Fibroblast of skin of left biceps (primary cell): ENCODE results near the gene MYT1.

ENCODE experiments used
- DNase-seq, 2 experiments: peaks; one replicate each; pipeline ENCODE4 v3.0.0-alpha.2; 2013; ENCODE audit warnings: low read depth in 2 of 2

The MYT1 gene

DNA sequence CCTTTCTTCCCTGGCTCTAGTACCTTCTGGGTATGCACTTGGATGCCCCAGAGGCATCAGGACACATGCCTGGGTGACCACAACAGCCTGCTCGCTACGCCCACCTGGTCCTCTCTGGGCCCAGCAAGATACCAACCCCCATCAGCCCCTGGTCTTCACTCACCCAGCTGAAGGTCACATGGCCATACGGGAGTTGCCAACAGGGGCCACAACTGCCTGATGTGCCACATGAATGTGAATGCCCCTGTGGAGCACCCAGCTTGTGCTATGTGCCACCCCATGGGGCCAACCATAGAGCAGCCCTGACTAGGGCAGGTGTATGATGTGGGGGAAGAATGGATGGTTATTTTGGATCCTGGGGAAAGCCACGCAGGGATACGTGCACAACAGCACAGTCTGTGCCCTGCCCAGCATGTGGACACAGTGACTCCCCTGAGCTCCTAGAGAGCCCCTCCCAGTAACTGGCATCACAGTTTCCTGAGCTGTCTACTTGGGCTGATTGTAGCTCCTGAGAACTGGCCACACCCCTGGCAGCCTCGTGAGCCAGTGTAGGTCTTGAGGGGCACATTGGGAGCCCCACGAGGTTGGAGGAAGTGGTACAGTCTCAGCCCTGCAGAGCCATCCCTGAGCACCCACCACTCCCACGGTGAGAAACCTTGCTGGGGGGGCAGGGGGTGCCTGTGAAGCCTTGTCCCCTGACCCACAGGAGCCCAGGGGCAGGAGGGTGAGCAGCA, 80.8 kb downstream of the MYT1 start:
- DNase-seq = no peak

DNA sequence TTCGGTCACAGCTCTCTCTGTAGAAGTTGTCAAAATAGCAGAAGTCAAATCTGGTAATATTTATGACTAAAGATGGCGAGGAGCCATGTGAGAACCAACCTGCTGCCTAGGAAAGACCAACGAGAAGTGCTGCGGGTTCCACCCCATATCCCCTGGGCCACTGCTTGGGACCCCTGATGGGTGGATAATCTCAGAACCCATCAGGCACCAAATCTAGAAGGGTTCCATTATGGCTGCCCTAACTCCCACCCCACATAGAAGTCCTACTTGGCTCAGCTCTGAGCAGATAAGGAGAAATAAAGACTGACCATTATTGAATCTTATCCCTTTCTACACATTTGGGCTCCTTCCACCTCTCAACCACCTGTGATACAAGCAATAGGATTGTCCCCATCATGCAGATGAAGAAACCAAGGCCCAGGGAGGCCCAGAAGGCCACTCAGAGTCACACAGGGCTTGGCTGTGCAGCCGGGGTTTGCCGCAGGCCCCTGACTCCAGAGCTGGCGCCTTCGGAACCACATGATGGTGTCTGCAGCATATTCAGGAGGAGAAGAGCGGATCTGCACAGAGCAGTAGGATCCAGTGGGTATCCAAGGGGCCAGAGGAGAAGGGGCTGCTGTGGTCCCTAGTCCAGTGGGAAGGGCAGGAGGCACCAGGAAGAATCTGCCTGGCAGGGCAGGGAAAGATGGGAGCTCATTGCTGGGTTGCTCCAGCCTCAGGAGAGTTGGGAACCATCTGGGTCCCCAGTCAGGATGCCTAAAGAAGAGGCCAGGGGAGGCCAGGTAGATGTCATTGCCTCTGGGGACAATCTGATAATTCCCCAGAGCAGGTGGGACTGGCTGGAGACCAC, 81.7 kb downstream of the MYT1 start:
- DNase-seq = no peak

DNA sequence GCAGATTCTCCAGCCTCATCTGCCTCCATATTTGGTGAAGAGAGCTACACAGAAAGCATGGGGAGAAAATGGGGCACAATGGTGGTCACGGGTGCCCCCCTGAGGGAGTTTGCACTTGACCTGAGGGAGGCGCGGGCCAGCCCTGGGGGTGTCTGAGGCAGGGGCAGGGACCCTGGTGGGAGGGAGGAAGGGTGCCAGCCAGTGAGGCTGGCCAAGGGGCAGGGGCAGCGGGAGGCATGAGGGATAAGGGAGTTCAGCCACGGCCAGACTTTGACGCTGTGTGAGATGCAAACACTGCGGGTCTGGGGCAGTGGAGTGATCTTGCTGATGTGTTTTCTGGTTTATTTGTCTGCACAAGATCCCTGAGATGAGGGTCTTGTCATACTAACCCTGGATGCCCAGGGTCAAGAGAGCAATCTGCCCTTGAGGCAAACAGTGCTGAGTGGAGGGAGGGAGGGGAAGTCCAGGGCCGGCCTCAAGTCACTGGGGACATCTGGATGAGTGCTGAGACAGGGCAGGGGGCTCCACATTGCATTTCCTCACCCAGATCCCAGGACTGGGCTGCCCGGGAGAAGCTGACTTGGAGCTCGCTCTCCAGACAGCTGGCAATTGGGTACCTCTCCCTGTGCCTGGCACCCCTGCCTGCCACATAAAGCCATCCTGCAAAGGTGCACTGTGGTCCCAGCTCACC, 82.5 kb downstream of the MYT1 start:
- no peak for DNase-seq

DNA sequence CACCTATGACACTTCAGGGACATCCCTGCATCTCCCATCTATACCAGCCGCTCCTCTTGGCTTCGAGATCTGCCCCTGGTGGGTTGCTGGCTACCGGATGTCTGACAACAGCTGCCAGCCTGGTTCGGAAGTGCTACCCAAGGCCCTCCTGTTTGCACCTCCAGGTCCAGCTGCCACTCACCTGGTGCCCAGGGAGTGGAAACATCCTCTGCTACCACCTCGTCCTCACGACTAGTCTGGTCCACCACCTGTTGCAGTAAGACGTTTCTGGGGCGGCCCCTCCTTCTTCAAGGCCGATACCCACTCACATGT, 83.0 kb downstream of the MYT1 start:
- no peak for DNase-seq

DNA sequence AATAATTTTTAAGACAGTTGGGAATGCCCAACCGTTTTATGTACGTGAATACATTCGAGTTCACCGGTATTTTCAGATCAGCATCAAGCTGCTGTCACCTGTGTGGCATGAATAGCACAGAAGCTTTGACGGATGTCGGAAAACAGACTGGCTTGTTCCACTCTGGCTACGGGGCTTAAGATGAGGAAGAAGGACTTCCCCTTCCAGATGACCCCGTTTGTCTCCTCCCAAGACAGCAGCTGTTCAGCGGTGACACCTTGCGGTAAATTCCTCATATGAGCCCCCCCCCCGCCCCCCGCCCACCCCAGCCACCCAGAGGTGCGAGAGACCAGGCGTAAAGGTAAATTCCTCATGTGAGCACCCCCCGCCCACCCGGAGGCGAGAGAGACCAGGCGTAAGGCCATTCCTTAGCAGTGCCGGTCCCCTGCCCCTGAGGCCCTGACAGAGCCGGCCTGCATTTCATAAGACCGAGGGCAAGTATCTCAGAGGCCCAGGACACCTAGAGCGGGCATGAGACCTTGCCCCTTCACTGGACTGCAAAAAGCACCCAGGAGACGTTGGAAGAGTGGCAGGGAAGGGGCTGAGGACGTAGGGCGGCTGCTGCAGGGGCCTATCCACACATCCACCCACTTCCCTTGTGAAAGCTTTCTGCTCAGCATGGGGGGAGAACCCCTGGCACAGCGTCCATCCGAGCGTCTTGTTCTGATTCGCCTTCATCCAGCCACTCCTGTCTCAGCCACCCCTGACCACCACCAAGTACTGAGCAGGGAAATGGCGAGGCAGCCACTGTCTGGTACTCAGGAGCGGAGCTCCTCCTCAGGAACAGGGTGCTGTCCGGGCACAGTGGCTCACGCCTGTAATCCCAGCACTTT, 84.0 kb downstream of the MYT1 start:
- DNase-seq = no peak

DNA sequence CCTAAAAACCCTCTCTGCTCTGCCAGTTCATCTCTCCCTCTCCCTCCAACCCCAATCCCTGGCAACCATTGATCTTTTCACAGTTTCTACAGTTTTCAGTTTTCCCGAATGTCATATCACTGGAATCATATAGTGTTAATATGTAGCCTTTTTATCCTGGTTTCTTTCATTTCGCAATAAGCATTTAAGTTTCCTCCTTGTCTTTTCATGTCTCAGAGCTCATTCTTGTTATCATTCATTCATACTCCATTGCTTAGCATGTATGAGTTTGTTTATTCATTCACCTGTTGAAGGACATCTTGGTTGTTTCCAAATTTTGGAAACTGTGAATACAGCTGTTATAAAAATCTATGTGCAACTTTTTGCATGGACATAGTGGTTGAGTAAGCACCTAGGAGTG, 85.8 kb downstream of the MYT1 start:
- DNase-seq = no peak

DNA sequence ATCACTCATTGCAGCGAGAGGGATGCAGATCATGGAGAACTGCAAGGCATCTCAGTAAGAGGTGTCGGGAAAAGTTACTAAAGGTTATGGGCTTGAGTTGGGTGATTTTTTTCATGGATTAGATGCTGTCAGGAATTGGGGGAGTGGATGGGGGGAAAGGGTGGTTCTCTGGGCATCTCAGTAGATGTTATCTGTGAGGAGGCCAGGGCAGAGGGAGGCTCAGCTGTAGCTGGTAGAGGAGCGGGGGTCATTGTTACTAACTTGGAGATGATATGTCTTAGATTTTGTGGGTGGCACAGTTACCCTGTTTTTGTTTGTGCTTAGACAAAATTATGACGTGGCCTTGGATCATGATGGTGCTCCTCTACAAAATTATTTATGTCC, 88.7 kb downstream of the MYT1 start:
- DNase-seq = no peak

DNA sequence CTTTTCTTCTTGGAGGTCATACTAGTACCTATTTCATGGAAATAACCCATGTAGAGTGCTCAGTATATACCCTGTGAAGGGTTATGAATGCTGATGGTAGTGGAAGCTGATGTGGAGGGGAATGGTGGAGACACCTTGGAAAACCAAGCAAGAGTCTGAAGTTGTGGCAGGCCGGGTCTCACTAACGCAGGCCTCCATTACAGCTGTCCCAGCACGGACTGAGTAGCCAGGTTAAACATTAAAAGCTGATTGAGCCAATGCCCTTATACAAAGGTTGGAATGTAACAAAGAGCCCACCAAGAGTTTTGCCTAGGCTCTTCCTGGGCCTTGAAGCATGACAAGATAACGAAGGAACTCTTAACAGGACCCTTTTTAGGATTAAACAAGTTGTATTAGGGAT, 89.2 kb downstream of the MYT1 start:
- DNase-seq = no peak

DNA sequence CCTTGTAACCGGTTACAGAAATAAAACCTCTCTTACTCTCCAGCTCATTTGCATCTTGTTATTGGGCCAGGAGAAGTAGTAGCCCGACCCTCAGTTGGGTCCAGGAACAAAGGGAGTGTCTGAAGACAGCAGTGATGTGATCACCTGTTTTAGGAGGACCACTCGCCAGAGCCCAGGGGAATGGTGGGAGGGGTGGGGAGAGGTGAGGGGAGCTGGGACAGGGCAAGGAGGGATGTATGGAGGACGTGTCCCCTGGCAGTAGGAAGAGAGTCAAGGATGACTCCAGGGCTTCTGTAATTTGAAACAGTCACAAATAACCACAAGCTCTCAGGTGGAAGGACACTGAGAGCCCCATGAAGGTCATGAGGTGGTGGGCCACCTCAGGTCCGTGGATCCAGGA, 89.9 kb downstream of the MYT1 start:
- DNase-seq = no peak

DNA sequence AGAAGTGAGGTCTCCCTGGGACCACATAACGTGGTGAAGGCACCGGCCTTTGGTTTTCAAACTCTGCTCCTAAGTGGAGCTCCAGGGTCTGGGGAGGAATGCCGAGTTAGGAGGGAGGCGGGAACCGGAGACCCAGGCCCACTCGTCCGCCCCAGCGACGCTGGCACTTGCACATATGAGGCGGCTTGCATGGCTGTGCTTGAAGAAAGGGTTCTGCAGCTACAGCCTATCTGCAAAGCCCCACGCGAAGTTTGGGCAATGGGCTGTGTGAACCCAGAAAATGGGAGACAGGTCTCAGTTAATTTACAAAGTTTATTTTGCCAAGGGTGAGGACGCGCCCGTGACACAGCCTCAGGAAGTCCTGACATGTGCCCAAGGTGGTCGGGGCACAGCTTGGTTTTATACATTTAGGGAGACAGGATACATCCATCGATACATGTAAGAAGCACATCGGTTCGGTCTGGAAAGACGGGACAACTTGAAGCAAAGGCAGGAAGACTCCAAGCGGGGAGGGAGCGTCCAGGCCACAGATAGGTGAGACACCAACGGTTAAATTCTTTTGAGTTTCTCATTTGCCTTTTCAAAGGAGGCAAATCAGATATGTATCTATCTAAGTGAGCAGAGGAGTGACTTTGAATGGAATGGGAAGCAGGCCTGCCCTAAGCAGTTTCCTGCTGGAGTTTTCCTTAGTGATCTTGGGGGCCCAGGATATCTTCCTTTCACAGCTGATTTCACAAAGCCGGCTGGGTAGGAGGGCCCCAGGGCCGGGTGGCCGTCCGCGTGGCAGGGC, 90.5 kb downstream of the MYT1 start:
- no peak for DNase-seq

DNA sequence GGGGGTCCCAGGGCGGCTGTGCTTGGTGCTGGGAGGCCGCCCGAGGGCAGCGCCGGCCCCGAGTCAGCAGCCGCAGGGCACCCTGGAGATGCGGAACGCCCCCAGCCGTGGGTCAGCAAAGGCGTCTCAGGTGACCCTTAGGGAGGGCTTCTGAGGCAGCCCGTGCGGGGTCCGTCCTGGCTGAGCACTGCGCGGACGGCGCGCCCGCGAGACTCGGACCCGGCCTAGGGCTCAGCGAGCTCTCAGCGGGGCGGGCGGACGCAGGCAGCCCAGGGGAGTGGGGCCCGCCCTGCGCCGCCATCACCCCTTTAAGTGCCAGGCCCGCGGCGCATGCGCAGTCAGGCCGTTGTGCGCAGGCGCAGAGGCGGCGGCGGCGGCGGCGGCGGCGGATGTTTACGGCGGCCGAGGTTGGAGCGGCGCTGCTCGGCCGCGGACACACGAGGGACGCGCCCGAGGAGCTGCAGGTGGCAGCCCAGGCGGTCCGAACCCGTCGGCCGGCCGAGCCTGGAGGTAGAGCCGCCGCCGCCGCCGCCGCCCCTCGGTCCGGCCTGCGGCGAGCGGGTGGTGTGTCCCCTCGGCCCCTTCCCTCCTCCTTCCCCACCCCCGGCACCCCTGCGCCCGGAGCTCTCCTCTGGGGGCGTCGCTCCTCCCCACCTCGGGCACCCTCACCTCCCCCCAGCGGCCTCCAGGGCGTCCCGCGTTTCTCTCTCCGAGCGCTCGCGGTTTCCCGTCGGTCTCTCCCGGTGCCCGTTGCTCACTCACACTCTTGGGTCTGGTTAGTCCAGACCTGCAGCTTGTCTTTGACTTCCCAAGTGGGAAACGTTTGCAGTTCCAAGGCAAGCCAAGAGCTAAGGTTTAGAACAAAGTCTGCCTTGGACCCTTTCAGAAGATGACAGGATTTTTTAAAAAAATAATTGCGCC, 91.4 kb downstream of the MYT1 start, which contains the start of gene PCMTD2:
Gene PCMTD2, plus strand, starts transcription at position 388 of the 921 bp plus-strand sequence. CDS start 4,218 bp downstream, outside the sequence.
- DNase-seq = peak; percentile 54 to 59

DNA sequence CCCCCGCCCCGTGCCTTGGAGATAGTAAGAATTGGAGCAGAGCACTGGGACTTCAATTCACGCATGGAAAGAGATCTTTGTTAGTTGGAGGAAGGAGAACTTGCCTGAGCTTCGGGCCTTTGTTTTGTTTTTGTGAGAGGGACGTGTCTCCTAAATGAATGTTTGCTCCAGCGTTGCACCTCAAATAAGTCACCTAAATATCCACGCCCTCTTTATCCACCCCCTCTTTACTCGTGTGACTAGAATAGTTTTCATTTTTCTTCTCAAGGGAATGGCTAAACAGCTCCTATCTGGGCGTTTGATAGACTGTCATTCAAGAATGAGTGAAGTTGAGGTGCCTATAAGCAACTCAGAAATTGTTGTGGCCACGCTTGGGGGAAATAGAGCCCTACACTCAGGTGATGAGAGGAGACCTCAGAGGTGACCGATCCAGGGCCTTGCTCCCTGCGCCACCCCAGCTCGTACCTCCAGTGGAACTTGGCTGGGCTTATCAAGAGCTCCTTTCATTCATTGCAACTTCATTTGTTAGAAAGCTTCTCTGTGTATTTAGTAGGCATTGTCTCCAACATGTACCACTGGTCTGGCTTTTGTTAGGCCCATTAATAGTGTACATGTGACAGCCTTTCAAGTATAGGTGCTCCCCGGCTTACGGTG, 92.2 kb downstream of the MYT1 start:
- no peak for DNase-seq

DNA sequence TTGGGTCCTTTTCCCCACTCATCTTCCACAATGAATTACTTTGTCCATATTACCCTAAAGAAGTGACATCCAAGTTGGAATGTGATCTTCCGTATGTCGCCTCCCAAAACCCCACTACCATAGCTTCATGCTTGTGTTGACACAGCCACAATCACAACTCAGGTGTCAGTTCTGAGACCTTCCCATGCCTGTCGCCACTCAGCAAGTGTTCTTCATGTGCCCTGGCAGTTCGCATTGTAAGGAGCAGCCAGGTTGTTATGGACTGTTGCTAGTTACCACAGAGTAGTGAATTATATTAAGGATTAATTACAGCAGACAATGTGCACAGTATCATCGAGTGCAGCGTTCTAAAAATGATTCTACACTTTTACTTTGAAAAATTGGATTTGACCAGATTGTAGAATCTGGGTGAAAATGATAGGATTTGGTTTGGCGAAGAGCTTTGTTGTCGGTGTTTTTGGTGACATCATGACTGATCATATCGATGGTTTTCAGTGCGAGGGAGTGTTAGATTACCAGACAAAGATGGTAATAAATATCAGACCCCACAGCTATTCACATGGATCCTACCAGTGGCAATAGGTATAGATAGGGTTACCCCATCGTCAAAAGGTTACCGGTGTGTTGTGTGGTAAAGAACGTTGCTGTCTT, 93.0 kb downstream of the MYT1 start:
- no peak for DNase-seq

DNA sequence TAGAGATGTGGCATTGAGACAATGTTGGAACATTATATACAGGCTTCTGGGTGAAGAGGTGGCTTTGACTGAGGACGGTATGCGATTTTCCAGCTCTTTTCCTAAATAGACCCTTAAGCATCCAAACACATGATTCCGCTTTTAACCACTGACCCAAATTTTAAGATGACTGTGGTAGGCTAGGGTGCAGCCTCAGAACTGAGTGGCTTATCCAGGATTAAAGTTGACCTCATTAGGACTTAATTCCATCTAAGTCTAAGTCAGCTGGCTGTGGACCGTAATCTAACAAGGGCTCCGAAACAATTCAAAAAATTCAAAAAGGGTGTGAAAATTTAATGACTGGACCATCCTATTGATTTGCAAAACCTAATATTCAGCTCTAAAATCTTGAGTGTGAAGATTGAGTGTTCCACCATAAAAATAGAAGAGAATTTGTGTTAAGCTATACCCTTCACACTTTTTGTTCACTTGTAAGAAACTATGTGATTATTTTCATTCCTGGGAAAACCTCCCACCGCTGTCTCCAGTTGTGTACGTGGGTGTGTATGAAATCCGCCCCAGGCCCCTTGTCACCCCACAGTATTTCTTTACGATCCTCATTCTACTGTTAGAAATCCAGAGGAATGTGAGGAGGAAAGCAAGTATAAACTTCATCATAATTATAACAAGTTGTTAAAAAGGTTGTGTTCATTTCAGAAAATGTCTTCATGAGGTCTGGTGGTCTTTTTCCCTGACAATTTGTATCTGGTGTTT, 94.0 kb downstream of the MYT1 start:
- no peak for DNase-seq

DNA sequence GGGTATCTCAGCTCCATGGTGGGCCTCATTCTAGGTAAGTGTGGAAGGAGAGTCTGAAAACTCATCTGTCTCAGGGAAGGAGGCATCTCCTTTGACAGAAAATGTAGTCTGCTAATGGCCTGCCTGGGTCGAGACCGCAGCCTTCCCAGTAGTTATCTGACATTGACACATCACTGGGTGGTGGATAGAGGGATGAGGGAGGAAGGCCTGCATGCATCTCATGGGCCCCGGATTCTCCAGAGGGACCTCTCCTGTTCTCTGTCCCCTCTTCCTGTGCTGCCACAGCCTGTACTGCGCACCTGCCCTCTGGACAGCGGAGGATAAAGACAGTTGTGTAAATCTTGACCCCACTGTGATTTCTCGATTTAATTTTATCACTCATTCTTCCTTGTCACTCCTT, 96.0 kb downstream of the MYT1 start:
- DNase-seq = no peak

DNA sequence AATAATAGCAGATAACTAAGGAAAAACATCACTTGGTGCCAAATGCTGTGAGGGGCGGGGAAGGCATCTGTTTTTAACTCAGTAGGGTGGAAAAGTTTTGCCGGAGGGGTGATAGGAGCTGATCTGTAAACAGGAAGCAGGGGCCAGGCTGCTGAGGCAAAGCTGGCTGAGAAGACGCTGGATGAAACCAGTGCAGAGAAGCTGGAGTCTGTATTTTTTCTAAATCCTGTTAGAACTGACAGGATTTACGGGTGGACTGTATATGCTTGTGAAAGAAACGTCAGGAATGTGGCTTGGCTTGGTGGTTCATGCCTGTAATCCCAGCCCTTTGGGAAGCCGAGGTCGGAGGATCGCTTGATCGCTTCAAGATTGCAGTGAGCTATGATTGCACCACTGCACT, 96.9 kb downstream of the MYT1 start:
- peak; percentile 15 to 30 for DNase-seq

DNA sequence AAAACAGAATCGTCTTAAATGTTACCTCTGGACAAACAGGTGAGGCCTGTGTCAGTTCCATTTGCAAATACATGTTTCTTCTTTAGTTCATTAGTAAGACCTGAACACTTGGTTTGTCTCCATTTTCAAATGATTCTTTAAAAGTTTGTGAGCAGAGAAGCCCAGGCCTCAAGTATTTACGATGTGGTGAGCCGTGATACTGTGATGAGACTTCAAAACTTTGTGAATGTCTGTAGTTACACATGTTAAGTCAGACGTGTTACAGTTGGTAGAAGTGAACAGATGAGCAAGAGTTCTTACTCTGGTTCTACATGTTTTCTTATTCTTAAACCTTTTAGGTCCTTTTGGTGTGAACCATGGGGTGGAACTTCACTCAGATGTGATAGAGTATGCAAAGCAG, 99.8 kb downstream of the MYT1 start:
- DNase-seq = no peak

DNA sequence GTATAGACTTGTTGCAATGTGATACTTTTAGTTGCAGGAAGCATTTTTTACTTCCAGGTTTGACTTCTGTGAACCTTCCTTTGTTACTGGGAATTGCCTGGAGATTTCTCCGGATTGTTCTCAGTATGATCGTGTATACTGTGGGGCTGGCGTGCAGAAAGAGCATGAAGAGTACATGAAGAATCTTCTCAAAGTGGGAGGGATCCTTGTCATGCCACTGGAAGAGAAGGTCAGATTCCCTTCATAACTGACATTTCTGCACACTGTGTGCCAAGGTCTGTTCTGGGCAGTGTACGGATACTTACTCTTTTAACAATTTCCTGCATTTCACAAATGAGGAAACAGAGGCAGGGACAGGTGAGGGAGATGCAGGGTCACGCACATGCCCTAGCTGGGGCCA, 100.9 kb downstream of the MYT1 start:
- DNase-seq = no peak
